ENCODE measurements around the gene FOXP4. TPM values are rescaled to one million over a fixed set of nuclear protein-coding genes. Genes with fewer than 3 reads are reported as not detected.

Gene FOXP4
- total RNA-seq, 1 donor from 2014 or later: 26.9 TPM

- Mint-ChIP-seq H3K27me3 (ENCODE audit: unreplicated experiment) (no peaks in the 10 kb centered on the region), H3K4me1 (ENCODE audit: unreplicated experiment) (peaks cover 8% of the 10 kb centered on the region), H3K4me3 (ENCODE audit: unreplicated experiment) (no peak overlapping the region), H3K27ac (ENCODE audit: unreplicated experiment) (no peak overlapping the region), H3K9me3 (ENCODE audit: unreplicated experiment) (no peaks in the 10 kb centered on the region), H3K36me3 (ENCODE audit: unreplicated experiment) (peaks cover 12% of the 10 kb centered on the region)
- no peak for TF ChIP-seq CTCF (IDR thresholded peaks at IDR 0.05)
- DNase-seq (ENCODE audit: extremely low spot score, unreplicated experiment): no peak
Observed at GRCh38 chr6:41586252-41587007, 40.2 kb downstream of the FOXP4 start.

- Mint-ChIP-seq H3K4me1 (ENCODE audit: unreplicated experiment) (no peaks in the 10 kb centered on the region), H3K27me3 (ENCODE audit: unreplicated experiment) (no peaks in the 10 kb centered on the region), H3K36me3 (ENCODE audit: unreplicated experiment) (peaks cover 12% of the 10 kb centered on the region), H3K4me3 (ENCODE audit: unreplicated experiment) (no peak overlapping the region), H3K9me3 (ENCODE audit: unreplicated experiment) (no peaks in the 10 kb centered on the region), H3K27ac (ENCODE audit: unreplicated experiment) (no peak overlapping the region)
- no peak for TF ChIP-seq CTCF (IDR thresholded peaks at IDR 0.05)
- DNase-seq (ENCODE audit: extremely low spot score, unreplicated experiment): no peak
Observed at GRCh38 chr6:41587131-41587879, 41.1 kb downstream of the FOXP4 start.

GRCh38 chr6:41588111-41588510 lies 41.9 kb downstream of the FOXP4 start:
- TF ChIP-seq CTCF (IDR thresholded peaks at IDR 0.05): no peak
- Mint-ChIP-seq H3K36me3 (ENCODE audit: unreplicated experiment) (peaks cover 18% of the 10 kb centered on the region), H3K27me3 (ENCODE audit: unreplicated experiment) (no peaks in the 10 kb centered on the region), H3K9me3 (ENCODE audit: unreplicated experiment) (no peaks in the 10 kb centered on the region), H3K4me3 (ENCODE audit: unreplicated experiment) (no peak overlapping the region), H3K27ac (ENCODE audit: unreplicated experiment) (no peak overlapping the region), H3K4me1 (ENCODE audit: unreplicated experiment) (no peaks in the 10 kb centered on the region)
- no peak for DNase-seq (ENCODE audit: extremely low spot score, unreplicated experiment)

- Mint-ChIP-seq H3K27ac (ENCODE audit: unreplicated experiment) (no peak overlapping the region), H3K27me3 (ENCODE audit: unreplicated experiment) (no peaks in the 10 kb centered on the region), H3K9me3 (ENCODE audit: unreplicated experiment) (no peaks in the 10 kb centered on the region), H3K4me1 (ENCODE audit: unreplicated experiment) (no peaks in the 10 kb centered on the region), H3K4me3 (ENCODE audit: unreplicated experiment) (no peak overlapping the region), H3K36me3 (ENCODE audit: unreplicated experiment) (peaks cover 18% of the 10 kb centered on the region)
- no peak for DNase-seq (ENCODE audit: extremely low spot score, unreplicated experiment)
- no peak for TF ChIP-seq CTCF (IDR thresholded peaks at IDR 0.05)
Observed at GRCh38 chr6:41589223-41589622, 43.0 kb downstream of the FOXP4 start.

All from osteocyte (in vitro differentiated cells).